ENCODE measurements around the gene FSD2. TPM values are rescaled to one million over a fixed set of nuclear protein-coding genes. Genes with fewer than 3 reads are reported as not detected.

FSD2 gene
- total RNA-seq, 1 experiment from 2014 or later, result not detected

DNA sequence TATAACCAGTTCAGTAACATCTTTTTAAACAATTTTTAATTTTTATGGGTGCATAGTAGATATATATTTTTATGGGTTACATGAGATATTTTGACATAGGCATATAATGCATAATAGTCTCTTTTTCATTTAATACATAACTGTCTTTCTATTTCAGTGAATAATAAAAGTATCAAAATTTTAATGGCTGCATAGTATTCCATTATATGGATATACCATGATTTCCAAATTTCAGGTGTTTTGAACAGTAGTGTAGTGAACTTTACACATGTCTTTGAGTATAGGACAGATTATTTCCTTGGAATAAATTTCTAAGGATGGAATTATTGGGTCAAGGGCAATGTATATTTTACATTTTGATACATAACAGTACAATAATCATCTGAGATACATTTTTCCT lies 14.3 kb upstream of the FSD2 start:
- DNase-seq, result no peak
- Mint-ChIP-seq H3K27ac (ENCODE audit: unreplicated experiment) (no peak overlapping the region), H3K36me3 (ENCODE audit: insufficient read depth, unreplicated experiment) (peaks cover 62% of the 10 kb centered on the region), H3K27me3 (ENCODE audit: insufficient read depth, unreplicated experiment) (no peaks in the 10 kb centered on the region), H3K4me3 (ENCODE audit: unreplicated experiment) (no peak overlapping the region), H3K4me1 (ENCODE audit: low read depth, unreplicated experiment) (peaks cover 6% of the 10 kb centered on the region), H3K9me3 (ENCODE audit: unreplicated experiment) (no peaks in the 10 kb centered on the region)
- TF ChIP-seq, protein P1, sequence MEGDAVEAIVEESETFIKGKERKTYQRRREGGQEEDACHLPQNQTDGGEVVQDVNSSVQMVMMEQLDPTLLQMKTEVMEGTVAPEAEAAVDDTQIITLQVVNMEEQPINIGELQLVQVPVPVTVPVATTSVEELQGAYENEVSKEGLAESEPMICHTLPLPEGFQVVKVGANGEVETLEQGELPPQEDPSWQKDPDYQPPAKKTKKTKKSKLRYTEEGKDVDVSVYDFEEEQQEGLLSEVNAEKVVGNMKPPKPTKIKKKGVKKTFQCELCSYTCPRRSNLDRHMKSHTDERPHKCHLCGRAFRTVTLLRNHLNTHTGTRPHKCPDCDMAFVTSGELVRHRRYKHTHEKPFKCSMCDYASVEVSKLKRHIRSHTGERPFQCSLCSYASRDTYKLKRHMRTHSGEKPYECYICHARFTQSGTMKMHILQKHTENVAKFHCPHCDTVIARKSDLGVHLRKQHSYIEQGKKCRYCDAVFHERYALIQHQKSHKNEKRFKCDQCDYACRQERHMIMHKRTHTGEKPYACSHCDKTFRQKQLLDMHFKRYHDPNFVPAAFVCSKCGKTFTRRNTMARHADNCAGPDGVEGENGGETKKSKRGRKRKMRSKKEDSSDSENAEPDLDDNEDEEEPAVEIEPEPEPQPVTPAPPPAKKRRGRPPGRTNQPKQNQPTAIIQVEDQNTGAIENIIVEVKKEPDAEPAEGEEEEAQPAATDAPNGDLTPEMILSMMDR (IDR thresholded peaks at IDR 0.05; ENCODE audit: insufficient read depth in 1 of 2, low read depth in 1 of 2, low read length in 1 of 2, severe bottlenecking in 1 of 2, unreplicated experiment in 1 of 2), result no peak
- intact Hi-C loops (cut with micrococcal nuclease; ENCODE audit: unreplicated experiment), result no loop called here
- BruUV-seq (replicated peaks), result no TSS peak
- Histone ChIP-seq H3K4me3 (ENCODE audit: low read depth, low read length) (no peak overlapping the region), H3K27me3 (replicated peaks; ENCODE audit: control insufficient read depth, insufficient read depth, low read length) (no peaks in the 10 kb centered on the region), H3K36me3 (ENCODE audit: control insufficient read depth, insufficient read depth, low read length) (no peaks in the 10 kb centered on the region; the same call in 1 of the 2 replicates), H3K4me1 (no peaks in the 10 kb centered on the region), H3K9me3 (no peaks in the 10 kb centered on the region)
- ChIA-PET CTCF (no interaction called here), POLR2A (no interaction called here)

DNA sequence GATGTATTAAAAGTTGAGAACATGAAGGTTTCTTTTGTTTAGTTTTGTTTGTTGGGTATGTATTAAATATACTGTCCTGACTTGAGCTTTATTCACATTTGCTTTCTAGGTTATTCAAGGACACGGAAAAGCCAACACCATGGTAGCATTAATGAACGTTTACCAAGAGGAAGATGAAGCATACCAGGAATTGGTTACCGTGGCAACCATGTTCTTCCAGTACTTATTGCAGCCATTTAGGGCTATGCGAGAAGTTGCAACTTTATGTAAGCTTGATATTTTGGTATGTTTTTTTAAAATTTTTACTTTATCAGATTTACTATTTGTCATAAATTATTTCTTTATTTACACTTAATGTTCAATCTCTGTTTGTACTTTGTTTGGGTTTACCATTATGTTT lies 7.1 kb upstream of the FSD2 start:
- no peaks in the 10 kb centered on the region for H3K36me3 ChIP-seq (ENCODE audit: control insufficient read depth, insufficient read depth, low read length)
- no TSS peak for BruUV-seq (replicated peaks)
- TF ChIP-seq, protein P1 (IDR thresholded peaks at IDR 0.05; ENCODE audit: insufficient read depth in 1 of 2, low read depth in 1 of 2, low read length in 1 of 2, severe bottlenecking in 1 of 2, unreplicated experiment in 1 of 2), result no peak
- no peaks in the 10 kb centered on the region for H3K27me3 Mint-ChIP-seq (ENCODE audit: insufficient read depth, unreplicated experiment)
- CTCF ChIA-PET, result no interaction called here
- peaks cover 15% of the 10 kb centered on the region for H3K4me1 Mint-ChIP-seq (ENCODE audit: low read depth, unreplicated experiment)
- H3K9me3 ChIP-seq, result no peaks in the 10 kb centered on the region
- intact Hi-C loops (cut with micrococcal nuclease; ENCODE audit: unreplicated experiment), result no loop called here
- POLR2A ChIA-PET, result interaction anchor here (0.6 kb wide), 1 partner anchor 229 kb away, joined by 3 read pairs; no protein-coding TSS in a partner anchor
- H3K4me3 ChIP-seq (ENCODE audit: low read depth, low read length), result no peak overlapping the region
- H3K4me3 Mint-ChIP-seq (ENCODE audit: unreplicated experiment), result no peak overlapping the region
- H3K27me3 ChIP-seq (replicated peaks; ENCODE audit: control insufficient read depth, insufficient read depth, low read length), result no peaks in the 10 kb centered on the region
- no peaks in the 10 kb centered on the region for H3K9me3 Mint-ChIP-seq (ENCODE audit: unreplicated experiment)
- peaks cover 39% of the 10 kb centered on the region for H3K36me3 Mint-ChIP-seq (ENCODE audit: insufficient read depth, unreplicated experiment)
- no peak overlapping the region for H3K27ac Mint-ChIP-seq (ENCODE audit: unreplicated experiment)
- DNase-seq, result no peak
- H3K4me1 ChIP-seq, result no peaks in the 10 kb centered on the region

DNA sequence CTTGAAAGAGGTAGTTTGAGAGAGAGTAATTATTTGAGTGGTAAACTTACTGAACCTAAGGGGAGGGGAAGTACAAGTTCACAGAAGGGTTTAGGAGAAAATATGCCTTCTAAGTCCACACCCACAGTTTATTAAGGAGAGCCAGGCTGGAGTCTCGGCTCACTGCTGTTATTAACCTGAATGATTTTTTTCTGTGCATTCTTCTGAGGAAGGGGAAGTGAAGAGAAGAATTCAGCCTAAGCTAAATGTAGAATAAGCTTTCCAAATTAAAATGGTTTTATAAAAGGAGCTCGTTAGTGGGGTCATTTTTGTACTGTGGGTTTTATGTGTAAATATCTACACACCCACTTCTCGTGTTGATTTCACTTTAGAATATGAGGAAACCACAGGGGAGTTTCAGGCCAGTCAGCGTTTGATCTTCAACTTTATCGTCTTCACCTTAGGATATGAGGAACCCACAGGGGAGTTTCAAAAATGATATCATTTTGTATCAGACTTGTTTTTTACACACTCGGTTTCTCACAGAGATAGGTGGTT lies 5.1 kb upstream of the FSD2 start:
- Mint-ChIP-seq H3K27me3 (ENCODE audit: insufficient read depth, unreplicated experiment) (no peaks in the 10 kb centered on the region), H3K4me1 (ENCODE audit: low read depth, unreplicated experiment) (peaks cover 9% of the 10 kb centered on the region), H3K27ac (ENCODE audit: unreplicated experiment) (peak overlapping the region; percentile 81), H3K9me3 (ENCODE audit: unreplicated experiment) (no peaks in the 10 kb centered on the region), H3K36me3 (ENCODE audit: insufficient read depth, unreplicated experiment) (peaks cover 28% of the 10 kb centered on the region), H3K4me3 (ENCODE audit: unreplicated experiment) (peak overlapping the region; percentile 87)
- intact Hi-C loops (cut with micrococcal nuclease; ENCODE audit: unreplicated experiment), result no loop called here
- Histone ChIP-seq H3K9me3 (no peaks in the 10 kb centered on the region), H3K36me3 (ENCODE audit: control insufficient read depth, insufficient read depth, low read length) (no peaks in the 10 kb centered on the region), H3K4me3 (ENCODE audit: low read depth, low read length) (peak overlapping the region; percentile 87), H3K27me3 (replicated peaks; ENCODE audit: control insufficient read depth, insufficient read depth, low read length) (no peaks in the 10 kb centered on the region), H3K4me1 (no peaks in the 10 kb centered on the region)
- CTCF ChIA-PET, result interaction anchor here (1.3 kb wide), 1 partner anchor 60 kb away, joined by 4 read pairs; no protein-coding TSS in a partner anchor
- peak in 1 of 2 experiments; percentile 1 for DNase-seq
- POLR2A ChIA-PET, result no interaction called here
- TF ChIP-seq, protein P1 (IDR thresholded peaks at IDR 0.05; ENCODE audit: insufficient read depth in 1 of 2, low read depth in 1 of 2, low read length in 1 of 2, severe bottlenecking in 1 of 2, unreplicated experiment in 1 of 2), result no peak
- TSS peak; percentile 59 for BruUV-seq (replicated peaks)

Data from Caco-2 (cell line).